Smooth muscle cell (in vitro differentiated cells): Measurements from ENCODE around the gene FBXL2. TPM values are rescaled to one million over a fixed set of nuclear protein-coding genes. Genes with fewer than 3 reads are reported as not detected.

Experiments used
- DNase-seq: peaks from one replicate; lab custom pipeline; 2025; ENCODE audit not compliant: unreplicated experiment; lab: John Stamatoyannopoulos, UW
- H2AFZ ChIP-seq: fragments of 200-600 bp; sonication (generic); 2 replicates; pipeline ENCODE4 v1.6.0; 2016; ENCODE audit warnings: antibody characterized with exemption, low read depth, mild to moderate bottlenecking
- H3F3A ChIP-seq: fragments of 200-600 bp; sonication (generic); 2 replicates; pipeline ENCODE4 v1.6.0; 2017; ENCODE audit warnings: antibody characterized with exemption, low read depth
- H3K27ac ChIP-seq: fragments of 200-600 bp; sonication (generic); 2 replicates; pipeline ENCODE4 v1.5.1; 2016; ENCODE audit warnings: low read depth, mild to moderate bottlenecking
- H3K27me3 ChIP-seq: fragments of 200-600 bp; sonication (generic); 2 replicates; pipeline ENCODE4 v1.6.1; 2016; ENCODE audit warnings: low read depth, mild to moderate bottlenecking
- H3K36me3 ChIP-seq: fragments of 200-600 bp; sonication (generic); 2 replicates; pipeline ENCODE4 v1.5.1; 2016; ENCODE audit warnings: low read depth
- H3K4me1 ChIP-seq: fragments of 200-600 bp; sonication (generic); 2 replicates; pipeline ENCODE4 v1.5.1; 2016; ENCODE audit warnings: low read depth
- H3K4me2 ChIP-seq: fragments of 200-600 bp; sonication (generic); 2 replicates; pipeline ENCODE4 v1.6.0; 2016; ENCODE audit warnings: mild to moderate bottlenecking
- H3K4me3 ChIP-seq: fragments of 200-600 bp; sonication (generic); 2 replicates; pipeline ENCODE4 v1.5.1; 2016; ENCODE audit warnings: mild to moderate bottlenecking
- H3K79me2 ChIP-seq: fragments of 200-600 bp; sonication (generic); 2 replicates; pipeline ENCODE4 v1.6.0; 2016; ENCODE audit warnings: low read depth, mild to moderate bottlenecking
- H3K9ac ChIP-seq: fragments of 200-600 bp; sonication (generic); 2 replicates; pipeline ENCODE4 v1.6.0; 2016; ENCODE audit warnings: low read depth
- H3K9me3 ChIP-seq: fragments of 200-600 bp; sonication (generic); replicated peaks from 2 replicates; pipeline ENCODE4 v1.5.1; 2016; ENCODE audit warnings: low read depth
- H4K20me1 ChIP-seq: fragments of 200-600 bp; sonication (generic); 2 replicates; pipeline ENCODE4 v1.6.0; 2016; ENCODE audit warnings: low read depth
- CTCF ChIP-seq: fragments of 200-600 bp; sonication (generic); IDR thresholded peaks from 2 replicates; pipeline ENCODE4 v1.5.1; 2017; ENCODE audit warnings: borderline replicate concordance, mild to moderate bottlenecking, antibody characterized with exemption; ENCODE audit not compliant: insufficient read depth, poor library complexity, severe bottlenecking
- WGBS: methylation state at CpG from one replicate; pipeline ENCODE4 v1.1.7; 2016; ENCODE audit warnings: low lambda C conversion rate; 5-methylcytosine and 5-hydroxymethylcytosine counted together
- polyA plus RNA-seq: library from polyadenylated mRNA; unstranded; fragments of >200 nt; fragmentation: Nextera tagmentation; extraction: Ambion mirVana; gene quantifications from 2 replicates; pipeline ENCODE4 v1.2.1, GENCODE V29; 2016
- small RNA-seq: library from RNA; depleted of rRNA; stranded (forward); fragments of <200 nt; gene quantifications from one replicate; pipeline ENCODE3, GENCODE V24; 2014
- total RNA-seq: library from RNA; depleted of rRNA; stranded (reverse); fragments of >200 nt; gene quantifications from 2 replicates; pipeline ENCODE4 v1.2.3, GENCODE V29; 2014

Gene FBXL2
- total and polyA plus RNA-seq, 2 experiments from 2014 or later: 8.9 to 10.7 TPM

DNA sequence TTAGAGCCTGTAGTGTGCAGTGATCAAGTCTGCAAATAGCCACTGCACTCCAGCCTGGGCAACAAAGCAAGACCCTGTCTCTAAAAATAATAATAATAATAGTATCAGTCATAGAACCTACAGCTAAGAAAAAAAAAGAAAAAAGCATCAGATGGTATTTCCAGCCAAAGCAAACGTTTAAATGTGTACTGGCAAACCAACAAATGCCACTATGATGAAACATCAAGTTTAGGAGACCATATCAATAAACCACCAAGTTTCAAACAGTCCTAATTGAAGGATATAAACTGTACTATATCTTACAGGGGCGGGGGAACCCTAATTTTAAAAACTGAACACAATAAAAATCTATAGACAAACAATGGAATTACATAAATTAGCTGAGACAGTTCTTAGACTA lies 156.6 kb downstream of the FBXL2 start:
- no peak for DNase-seq
- 65% methylated on average over 2 of the region's 2 CpGs for WGBS
- peaks cover 100% of the 10 kb centered on the region for H4K20me1 ChIP-seq

More for the DNA sequence above, 156.6 kb downstream of the FBXL2 start:
- Histone ChIP-seq H2AFZ (no peak overlapping the region), H3K27ac (no peak overlapping the region), H3K4me1 (peaks cover 30% of the 10 kb centered on the region), H3F3A (no peaks in the 10 kb centered on the region), H3K9me3 (no peaks in the 10 kb centered on the region), H3K9ac (no peak overlapping the region), H3K4me3 (no peak overlapping the region), H3K4me2 (no peak overlapping the region), H3K36me3 (no peaks in the 10 kb centered on the region), H3K27me3 (no peaks in the 10 kb centered on the region), H3K79me2 (peaks cover 100% of the 10 kb centered on the region)
- TF ChIP-seq CTCF: no peak

Small RNA genes lying within 50 kb of the gene (small RNA-seq; reads per million reads assigned to genes)
- not detected for gene RNU7-110P

Other genes starting within 250 kb of the FBXL2 start
- gene GLB1, start 180.3 kb upstream of the FBXL2 start, total RNA-seq: 106 and 123 TPM in 2 replicates
- gene GLB1, start 180.3 kb upstream of the FBXL2 start, polyA plus RNA-seq: 91.5 and 99.6 TPM in 2 replicates
- gene TMPPE, start 180.3 kb upstream of the FBXL2 start, total RNA-seq: 2.8 and 3.6 TPM in 2 replicates
- 0.14 and 1.6 TPM in 2 replicates for gene TMPPE, start 180.3 kb upstream of the FBXL2 start, polyA plus RNA-seq
- gene CRTAP, start 163.4 kb upstream of the FBXL2 start, total RNA-seq: 206 and 235 TPM in 2 replicates
- gene CRTAP, start 163.4 kb upstream of the FBXL2 start, polyA plus RNA-seq: 147 and 195 TPM in 2 replicates
- gene SUSD5, start 58.6 kb upstream of the FBXL2 start, total RNA-seq: 1.1 and 1.6 TPM in 2 replicates
- gene SUSD5, start 58.6 kb upstream of the FBXL2 start, polyA plus RNA-seq: 1.4 and 1.7 TPM in 2 replicates
- 50.9 and 69.6 TPM in 2 replicates for gene UBP1, start 163.0 kb downstream of the FBXL2 start, total RNA-seq
- 18.4 and 22.1 TPM in 2 replicates for gene UBP1, start 163.0 kb downstream of the FBXL2 start, polyA plus RNA-seq